ENCODE results near the gene ACAA2. TPM values are rescaled to one million over a fixed set of nuclear protein-coding genes. Genes with fewer than 3 reads are reported as not detected.

Gene ACAA2
- total and polyA plus RNA-seq, 2 experiments from 2014 or later: 91.1 to 126 TPM

DNA sequence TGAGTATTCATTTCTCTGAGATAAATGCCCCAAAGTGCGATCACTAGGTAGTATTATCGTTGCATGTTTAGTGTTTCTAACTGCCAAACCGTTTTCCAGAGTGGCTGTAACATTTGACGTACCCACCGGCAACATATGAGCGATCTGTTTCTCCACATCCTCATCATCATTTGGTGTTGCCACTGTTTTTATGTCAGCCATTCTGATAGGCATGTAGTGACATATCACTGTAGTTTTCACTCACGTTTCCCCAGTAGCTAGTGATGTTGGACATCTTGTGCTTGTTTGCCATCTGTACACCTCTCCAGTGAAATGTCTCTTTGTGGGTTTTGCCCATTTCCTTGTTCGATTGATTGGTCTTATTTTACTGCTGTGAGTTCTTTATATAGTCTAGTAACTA is 63.8 kb downstream of the ACAA2 start:
- TF ChIP-seq NANOG (IDR thresholded peaks at IDR 0.05; ENCODE audit: borderline replicate concordance) (no peak), EZH2 (IDR thresholded peaks at IDR 0.05; ENCODE audit: low read depth, unreplicated experiment) (no peak)
- TF ChIP-seq, protein P1, sequence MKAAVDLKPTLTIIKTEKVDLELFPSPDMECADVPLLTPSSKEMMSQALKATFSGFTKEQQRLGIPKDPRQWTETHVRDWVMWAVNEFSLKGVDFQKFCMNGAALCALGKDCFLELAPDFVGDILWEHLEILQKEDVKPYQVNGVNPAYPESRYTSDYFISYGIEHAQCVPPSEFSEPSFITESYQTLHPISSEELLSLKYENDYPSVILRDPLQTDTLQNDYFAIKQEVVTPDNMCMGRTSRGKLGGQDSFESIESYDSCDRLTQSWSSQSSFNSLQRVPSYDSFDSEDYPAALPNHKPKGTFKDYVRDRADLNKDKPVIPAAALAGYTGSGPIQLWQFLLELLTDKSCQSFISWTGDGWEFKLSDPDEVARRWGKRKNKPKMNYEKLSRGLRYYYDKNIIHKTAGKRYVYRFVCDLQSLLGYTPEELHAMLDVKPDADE (IDR thresholded peaks at IDR 0.05): no peak
- Mint-ChIP-seq H3K4me3 (no peak overlapping the region), H3K36me3 (ENCODE audit: low read depth) (no peaks in the 10 kb centered on the region), H3K9me3 (no peaks in the 10 kb centered on the region), H3K4me1 (peaks cover 16% of the 10 kb centered on the region), H3K27ac (no peak overlapping the region), H3K27me3 (ENCODE audit: insufficient read depth, low read depth, poor library complexity) (peaks cover 3% of the 10 kb centered on the region)
- ATAC-seq: no peak
- Histone ChIP-seq H3F3A (replicated peaks; ENCODE audit: low read depth) (no peaks in the 10 kb centered on the region), H4K20me1 (replicated peaks; ENCODE audit: insufficient read depth) (no peaks in the 10 kb centered on the region), H3K4me3 (no peak overlapping the region), H3K27me3 (ENCODE audit: insufficient read depth) (no peaks in the 10 kb centered on the region), H2AFZ (no peak overlapping the region), H3K4me1 (ENCODE audit: insufficient read depth) (peaks cover 8% of the 10 kb centered on the region), H3K27ac (ENCODE audit: low read depth) (no peak overlapping the region), H3K4me2 (no peak overlapping the region), H3K9me2 (ENCODE audit: insufficient read depth) (0 out of 2 replicates have a peak, but pooled peaks cover 3% of the 10 kb centered on the region), H3K36me3 (ENCODE audit: insufficient read depth) (no peaks in the 10 kb centered on the region), H3K79me2 (replicated peaks; ENCODE audit: insufficient read depth) (no peaks in the 10 kb centered on the region)
- no peak for DNase-seq (ENCODE audit: low spot score)

DNA sequence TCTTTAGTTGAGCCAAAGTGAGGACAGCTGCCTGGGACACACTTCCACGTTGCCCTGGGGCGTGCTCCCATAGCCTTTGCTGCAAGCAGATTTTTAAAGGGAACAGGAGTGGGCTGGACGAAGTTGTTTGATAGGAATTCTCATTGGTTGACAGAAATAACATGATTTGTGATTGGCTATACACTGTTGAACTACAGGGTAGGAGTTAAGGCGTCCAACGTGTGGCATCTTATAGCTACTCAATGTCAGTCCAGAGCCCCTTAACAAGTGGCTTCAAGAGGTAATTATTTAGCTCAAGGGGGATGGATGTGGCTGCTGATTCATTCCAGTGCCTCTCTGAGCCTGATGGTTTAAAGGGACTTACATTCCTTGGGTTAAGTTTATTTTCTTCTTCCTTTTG is 65.5 kb downstream of the ACAA2 start:
- H2AFZ ChIP-seq: peak overlapping the region; percentile 9; the same call in 1 of the 2 replicates

More for the DNA sequence above, 65.5 kb downstream of the ACAA2 start:
- Mint-ChIP-seq H3K4me1 (peaks cover 14% of the 10 kb centered on the region), H3K9me3 (no peaks in the 10 kb centered on the region), H3K4me3 (no peak overlapping the region), H3K36me3 (ENCODE audit: low read depth) (no peaks in the 10 kb centered on the region), H3K27ac (peak overlapping the region; percentile 26; the same call in 1 of the 2 replicates), H3K27me3 (ENCODE audit: insufficient read depth, low read depth, poor library complexity) (peaks cover 3% of the 10 kb centered on the region)
- Histone ChIP-seq H3K36me3 (ENCODE audit: insufficient read depth) (no peaks in the 10 kb centered on the region), H3K79me2 (replicated peaks; ENCODE audit: insufficient read depth) (no peaks in the 10 kb centered on the region), H3K4me2 (no peak overlapping the region), H4K20me1 (replicated peaks; ENCODE audit: insufficient read depth) (no peaks in the 10 kb centered on the region), H3K27ac (ENCODE audit: low read depth) (no peak overlapping the region), H3K4me1 (ENCODE audit: insufficient read depth) (peaks cover 8% of the 10 kb centered on the region), H3F3A (replicated peaks; ENCODE audit: low read depth) (no peaks in the 10 kb centered on the region), H3K9me2 (ENCODE audit: insufficient read depth) (0 out of 2 replicates have a peak, but pooled peaks cover 3% of the 10 kb centered on the region), H3K27me3 (ENCODE audit: insufficient read depth) (no peaks in the 10 kb centered on the region), H3K4me3 (no peak overlapping the region)
- TF ChIP-seq JUNB (IDR thresholded peaks at IDR 0.05; ENCODE audit: unreplicated experiment): no peak
- no peak for TF ChIP-seq EZH2phosphoT487 (IDR thresholded peaks at IDR 0.05; ENCODE audit: unreplicated experiment)
- TF ChIP-seq, protein P2, sequence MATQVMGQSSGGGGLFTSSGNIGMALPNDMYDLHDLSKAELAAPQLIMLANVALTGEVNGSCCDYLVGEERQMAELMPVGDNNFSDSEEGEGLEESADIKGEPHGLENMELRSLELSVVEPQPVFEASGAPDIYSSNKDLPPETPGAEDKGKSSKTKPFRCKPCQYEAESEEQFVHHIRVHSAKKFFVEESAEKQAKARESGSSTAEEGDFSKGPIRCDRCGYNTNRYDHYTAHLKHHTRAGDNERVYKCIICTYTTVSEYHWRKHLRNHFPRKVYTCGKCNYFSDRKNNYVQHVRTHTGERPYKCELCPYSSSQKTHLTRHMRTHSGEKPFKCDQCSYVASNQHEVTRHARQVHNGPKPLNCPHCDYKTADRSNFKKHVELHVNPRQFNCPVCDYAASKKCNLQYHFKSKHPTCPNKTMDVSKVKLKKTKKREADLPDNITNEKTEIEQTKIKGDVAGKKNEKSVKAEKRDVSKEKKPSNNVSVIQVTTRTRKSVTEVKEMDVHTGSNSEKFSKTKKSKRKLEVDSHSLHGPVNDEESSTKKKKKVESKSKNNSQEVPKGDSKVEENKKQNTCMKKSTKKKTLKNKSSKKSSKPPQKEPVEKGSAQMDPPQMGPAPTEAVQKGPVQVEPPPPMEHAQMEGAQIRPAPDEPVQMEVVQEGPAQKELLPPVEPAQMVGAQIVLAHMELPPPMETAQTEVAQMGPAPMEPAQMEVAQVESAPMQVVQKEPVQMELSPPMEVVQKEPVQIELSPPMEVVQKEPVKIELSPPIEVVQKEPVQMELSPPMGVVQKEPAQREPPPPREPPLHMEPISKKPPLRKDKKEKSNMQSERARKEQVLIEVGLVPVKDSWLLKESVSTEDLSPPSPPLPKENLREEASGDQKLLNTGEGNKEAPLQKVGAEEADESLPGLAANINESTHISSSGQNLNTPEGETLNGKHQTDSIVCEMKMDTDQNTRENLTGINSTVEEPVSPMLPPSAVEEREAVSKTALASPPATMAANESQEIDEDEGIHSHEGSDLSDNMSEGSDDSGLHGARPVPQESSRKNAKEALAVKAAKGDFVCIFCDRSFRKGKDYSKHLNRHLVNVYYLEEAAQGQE (IDR thresholded peaks at IDR 0.05; ENCODE audit: unreplicated experiment): no peak
- ATAC-seq: peak; percentile 77
- DNase-seq (ENCODE audit: low spot score): peak; percentile 36

Measured in GM23338 (cell line).